ENCODE data around the gene XCL1. TPM values are rescaled to one million over a fixed set of nuclear protein-coding genes. Genes with fewer than 3 reads are reported as not detected.
"Not testable (repeated sequence)": the region's sequence is repeated elsewhere in the genome, so short reads cannot be mapped to it uniquely, and the experiment has no call there.

Gene XCL1, protein sequence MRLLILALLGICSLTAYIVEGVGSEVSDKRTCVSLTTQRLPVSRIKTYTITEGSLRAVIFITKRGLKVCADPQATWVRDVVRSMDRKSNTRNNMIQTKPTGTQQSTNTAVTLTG
- not detected for total RNA-seq

DNA sequence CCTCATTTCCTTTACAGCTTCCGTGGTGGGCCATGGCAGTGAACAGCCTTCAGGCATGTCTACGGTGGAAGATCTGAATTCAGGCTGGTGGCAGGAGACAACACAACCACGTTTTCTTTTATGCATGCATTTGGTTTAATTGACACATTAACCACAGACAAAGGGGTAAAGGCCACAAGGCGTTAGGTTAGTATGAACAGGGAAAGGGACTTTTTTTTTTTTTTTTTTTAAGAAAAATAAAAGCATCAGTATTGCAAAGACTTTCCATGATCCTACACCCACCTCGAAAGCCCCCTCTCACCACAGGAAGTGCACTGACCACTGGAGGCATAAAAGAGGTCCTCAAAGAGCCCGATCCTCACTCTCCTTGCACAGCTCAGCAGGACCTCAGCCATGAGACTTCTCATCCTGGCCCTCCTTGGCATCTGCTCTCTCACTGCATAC is at the start of gene XCL1:
TSS of gene XCL1 (plus strand) at position 361 of the 444 bp plus-strand sequence. CDS start at position 394, 33 bp downstream.
- H3K27me3 ChIP-seq; H3K4me1 ChIP-seq; H3K4me3 ChIP-seq; H3K9me3 ChIP-seq; DNase-seq (ENCODE audit: extremely low spot score in 2 of 2); H3K27ac ChIP-seq; H3K36me3 ChIP-seq; intact Hi-C loops (cut with DNase I): not testable (repeated sequence)

DNA sequence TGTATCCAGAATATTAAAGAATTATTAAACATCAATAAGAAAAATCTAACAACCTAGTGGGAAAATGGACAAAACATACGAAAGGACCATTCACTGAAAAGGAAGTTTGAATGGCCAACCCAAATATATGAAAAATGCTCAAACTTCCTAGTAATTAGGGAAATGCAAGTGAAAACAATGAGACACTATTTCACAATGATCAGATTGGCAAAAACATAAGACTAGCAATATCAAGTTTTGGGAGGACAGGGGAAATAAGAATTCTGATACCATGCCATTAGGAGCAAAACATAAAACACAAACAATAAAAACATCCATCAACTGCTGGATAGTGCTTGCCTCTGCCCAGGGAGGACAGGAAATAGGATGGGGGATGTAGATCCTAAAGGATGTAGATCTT is 46.9 kb upstream of the XCL1 start:
- Histone ChIP-seq H3K4me3 (no peak overlapping the region), H3K27me3 (no peaks in the 10 kb centered on the region)

DNA sequence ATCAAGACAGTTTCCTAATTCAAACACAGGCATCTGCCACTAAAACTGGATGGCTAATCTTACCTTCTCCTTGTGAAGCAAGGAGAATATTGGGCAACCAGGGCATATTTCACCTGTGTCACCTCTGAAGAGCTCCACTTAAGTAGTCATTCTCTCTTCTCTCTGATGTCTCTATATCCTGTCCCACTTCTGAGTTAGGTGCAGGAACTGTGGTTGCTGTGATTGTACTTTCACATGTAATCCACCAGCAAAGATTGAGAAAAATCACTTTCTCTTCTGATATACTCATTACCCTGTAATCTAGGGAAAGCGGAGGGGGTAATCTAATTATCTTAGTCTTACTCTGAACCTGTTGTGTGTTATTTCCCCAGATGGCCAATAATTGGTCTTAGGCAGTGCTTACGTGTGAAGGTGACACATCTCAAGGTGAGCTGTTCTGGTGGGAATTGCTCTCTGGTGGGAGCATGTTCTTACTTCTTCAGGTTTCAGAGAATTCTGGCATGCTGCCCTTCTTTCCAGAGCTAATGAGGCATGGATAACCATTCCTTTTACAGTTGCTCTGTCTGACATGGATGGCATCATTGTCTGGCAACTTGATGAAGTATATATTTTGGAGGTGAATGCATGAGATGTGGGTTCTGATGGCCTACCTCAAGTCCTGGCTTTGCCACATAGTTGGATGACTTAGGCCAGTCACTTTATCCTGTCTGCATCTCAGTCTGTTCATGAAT is 44.6 kb upstream of the XCL1 start:
- Histone ChIP-seq H3K4me3 (no peak overlapping the region), H3K36me3 (no peaks in the 10 kb centered on the region), H3K27me3 (no peaks in the 10 kb centered on the region), H3K4me1 (no peaks in the 10 kb centered on the region), H3K9me3 (no peaks in the 10 kb centered on the region), H3K27ac (no peak overlapping the region)
- intact Hi-C loops (cut with DNase I): no loop called here
- DNase-seq (ENCODE audit: extremely low spot score in 2 of 2): no peak
- TF ChIP-seq POLR2AphosphoS5 (IDR thresholded peaks at IDR 0.05; ENCODE audit: insufficient read depth in 1 of 2, low read depth in 1 of 2) (no peak), POLR2A (IDR thresholded peaks at IDR 0.05) (no peak)
- TF ChIP-seq, protein P1, sequence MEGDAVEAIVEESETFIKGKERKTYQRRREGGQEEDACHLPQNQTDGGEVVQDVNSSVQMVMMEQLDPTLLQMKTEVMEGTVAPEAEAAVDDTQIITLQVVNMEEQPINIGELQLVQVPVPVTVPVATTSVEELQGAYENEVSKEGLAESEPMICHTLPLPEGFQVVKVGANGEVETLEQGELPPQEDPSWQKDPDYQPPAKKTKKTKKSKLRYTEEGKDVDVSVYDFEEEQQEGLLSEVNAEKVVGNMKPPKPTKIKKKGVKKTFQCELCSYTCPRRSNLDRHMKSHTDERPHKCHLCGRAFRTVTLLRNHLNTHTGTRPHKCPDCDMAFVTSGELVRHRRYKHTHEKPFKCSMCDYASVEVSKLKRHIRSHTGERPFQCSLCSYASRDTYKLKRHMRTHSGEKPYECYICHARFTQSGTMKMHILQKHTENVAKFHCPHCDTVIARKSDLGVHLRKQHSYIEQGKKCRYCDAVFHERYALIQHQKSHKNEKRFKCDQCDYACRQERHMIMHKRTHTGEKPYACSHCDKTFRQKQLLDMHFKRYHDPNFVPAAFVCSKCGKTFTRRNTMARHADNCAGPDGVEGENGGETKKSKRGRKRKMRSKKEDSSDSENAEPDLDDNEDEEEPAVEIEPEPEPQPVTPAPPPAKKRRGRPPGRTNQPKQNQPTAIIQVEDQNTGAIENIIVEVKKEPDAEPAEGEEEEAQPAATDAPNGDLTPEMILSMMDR (IDR thresholded peaks at IDR 0.05): no peak

More for the DNA sequence above, 46.9 kb upstream of the XCL1 start:
- no peaks in the 10 kb centered on the region for H3K4me1 ChIP-seq
- TF ChIP-seq POLR2A (IDR thresholded peaks at IDR 0.05) (no peak), POLR2AphosphoS5 (IDR thresholded peaks at IDR 0.05; ENCODE audit: insufficient read depth in 1 of 2, low read depth in 1 of 2) (no peak)
- TF ChIP-seq, protein P1 (IDR thresholded peaks at IDR 0.05): no peak
- H3K27ac ChIP-seq: no peak overlapping the region
- no peaks in the 10 kb centered on the region for H3K36me3 ChIP-seq
- H3K9me3 ChIP-seq: no peaks in the 10 kb centered on the region
- DNase-seq (ENCODE audit: extremely low spot score in 2 of 2): no peak
- intact Hi-C loops (cut with DNase I): no loop called here

DNA sequence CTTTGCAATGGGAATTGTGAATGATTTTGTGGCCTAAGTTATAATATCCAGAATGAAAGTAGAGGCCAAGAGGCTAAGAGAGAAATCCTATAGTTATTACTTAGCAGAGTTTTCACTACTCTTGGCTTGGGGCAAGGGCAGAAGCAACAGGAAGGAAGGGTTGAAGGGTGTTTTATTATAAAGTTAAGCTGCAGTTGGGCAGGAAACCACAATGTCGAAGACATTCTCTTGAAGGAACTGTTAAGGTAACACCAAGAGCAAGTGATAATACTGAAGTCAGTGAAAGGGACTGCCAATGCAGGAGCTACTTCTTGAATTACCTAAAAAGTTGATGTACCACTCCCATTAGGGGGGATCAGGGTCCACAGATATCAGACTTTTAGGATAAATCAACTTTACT is 40.9 kb upstream of the XCL1 start:
- Histone ChIP-seq H3K36me3 (no peaks in the 10 kb centered on the region), H3K9me3 (no peaks in the 10 kb centered on the region), H3K27me3 (no peaks in the 10 kb centered on the region), H3K27ac (no peak overlapping the region), H3K4me1 (no peaks in the 10 kb centered on the region), H3K4me3 (no peak overlapping the region)
- intact Hi-C loops (cut with DNase I): no loop called here
- DNase-seq (ENCODE audit: extremely low spot score in 2 of 2): no peak
- TF ChIP-seq POLR2A (IDR thresholded peaks at IDR 0.05): no peak
- TF ChIP-seq, protein P1 (IDR thresholded peaks at IDR 0.05): no peak
- TF ChIP-seq POLR2AphosphoS5 (IDR thresholded peaks at IDR 0.05; ENCODE audit: insufficient read depth in 1 of 2, low read depth in 1 of 2): no peak

DNA sequence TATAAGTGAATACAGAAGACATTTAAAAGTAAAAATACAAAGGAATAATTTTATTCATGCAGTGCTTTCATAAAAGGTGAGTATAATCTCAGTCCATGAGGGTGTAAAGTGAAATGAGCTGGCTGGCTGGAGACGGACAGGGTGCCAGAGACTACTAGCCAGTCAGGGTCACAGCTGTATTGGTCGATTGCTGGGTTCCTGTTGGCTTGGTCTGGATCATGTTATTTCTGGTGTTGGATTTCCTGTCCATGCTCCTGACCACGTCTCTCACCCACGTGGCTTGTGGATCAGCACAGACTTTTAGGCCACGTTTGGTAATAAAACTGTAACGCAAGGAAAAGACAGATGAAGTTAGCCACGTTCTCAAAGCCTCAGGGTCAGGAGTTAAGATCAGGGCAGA is 35.6 kb upstream of the XCL1 start:
- H3K36me3 ChIP-seq; H3K9me3 ChIP-seq; H3K27ac ChIP-seq; H3K27me3 ChIP-seq; intact Hi-C loops (cut with DNase I); DNase-seq (ENCODE audit: extremely low spot score in 2 of 2); H3K4me3 ChIP-seq; H3K4me1 ChIP-seq: not testable (repeated sequence)

DNA sequence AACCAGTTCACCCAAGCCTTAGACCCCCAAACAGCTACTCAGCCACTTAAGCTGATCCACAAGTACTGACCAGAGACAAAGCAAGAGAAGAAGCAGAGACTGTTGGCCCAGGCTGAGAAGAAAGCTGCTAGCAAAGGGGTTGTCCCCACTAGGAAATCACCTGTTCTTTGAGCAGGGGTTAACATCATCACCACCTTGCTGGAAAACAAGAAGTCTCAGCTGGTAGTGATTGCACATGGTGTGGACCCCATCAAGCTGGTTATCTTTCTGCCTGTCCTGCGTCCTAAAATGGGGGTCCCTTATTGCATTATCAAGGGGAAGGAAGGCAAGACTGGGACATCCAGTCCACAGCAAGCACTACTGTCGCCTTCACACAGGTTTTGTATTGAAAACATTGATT is 33.4 kb upstream of the XCL1 start:
- H3K27ac ChIP-seq; H3K4me3 ChIP-seq; H3K27me3 ChIP-seq; DNase-seq (ENCODE audit: extremely low spot score in 2 of 2); intact Hi-C loops (cut with DNase I); H3K4me1 ChIP-seq; H3K36me3 ChIP-seq; H3K9me3 ChIP-seq: not testable (repeated sequence)

DNA sequence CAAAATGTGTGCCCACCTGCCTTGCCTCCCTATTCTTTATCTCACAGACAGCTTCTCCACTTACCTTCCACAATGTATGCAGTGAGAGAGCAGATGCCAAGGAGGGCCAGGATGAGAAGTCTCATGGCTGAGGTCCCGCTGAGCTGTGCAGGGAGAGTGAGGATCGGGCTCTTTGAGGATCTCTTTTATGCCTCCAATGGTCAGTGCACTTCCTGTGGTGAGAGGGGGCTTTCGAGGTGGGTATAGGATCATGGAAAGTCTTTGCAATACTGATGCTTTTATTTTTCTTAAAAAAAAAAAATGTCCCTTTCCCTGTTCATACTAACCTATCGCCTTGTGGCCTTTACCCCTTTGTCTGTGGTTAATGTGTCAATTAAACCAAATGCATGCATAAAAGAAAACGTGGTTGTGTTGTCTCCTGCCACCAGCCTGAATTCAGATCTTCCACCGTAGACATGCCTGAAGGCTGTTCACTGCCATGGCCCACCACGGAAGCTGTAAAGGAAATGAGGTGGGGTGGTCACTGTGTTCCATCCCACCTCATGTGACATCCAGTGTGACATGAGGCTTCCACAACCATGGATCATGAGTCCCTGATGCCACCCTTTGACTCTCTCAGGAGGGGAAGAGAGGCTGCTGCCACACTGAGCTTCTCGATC is 32.4 kb upstream of the XCL1 start, which contains the start of gene XCL2:
TSS of gene XCL2 (minus strand) at position 158 of the 659 bp plus-strand sequence. CDS start at position 125, 33 bp downstream.
- H3K36me3 ChIP-seq; H3K4me3 ChIP-seq; H3K4me1 ChIP-seq; DNase-seq (ENCODE audit: extremely low spot score in 2 of 2); intact Hi-C loops (cut with DNase I); H3K27me3 ChIP-seq; H3K27ac ChIP-seq; H3K9me3 ChIP-seq: not testable (repeated sequence)

All from vagina (tissue), 2 donors.